Panc1 (cell line): ENCODE results near the gene FLRT1.

ENCODE experiments used
- POLR2AphosphoS5 ChIP-seq: IDR thresholded peaks from 2 replicates; pipeline ENCODE4 v1.6.1; 2012; ENCODE audit warnings: mild to moderate bottlenecking, low read depth, low read length, moderate library complexity
- TF ChIP-seq, protein P1 (sequence below): fragments of 450-650 bp; IDR thresholded peaks from 2 replicates; pipeline ENCODE4 v1.5.1; 2017; ENCODE audit warnings: mild to moderate bottlenecking
- TF ChIP-seq, protein P2 (sequence below), 2 experiments: IDR thresholded peaks; 2 replicates each; pipeline ENCODE4 v1.6.1; 2011 to 2012; ENCODE audit warnings: low read depth in 2 of 2, control low read depth in 1 of 2, low read length in 1 of 2, mild to moderate bottlenecking in 1 of 2, moderate library complexity in 1 of 2; ENCODE audit not compliant: insufficient read depth in 1 of 2

DNA sequence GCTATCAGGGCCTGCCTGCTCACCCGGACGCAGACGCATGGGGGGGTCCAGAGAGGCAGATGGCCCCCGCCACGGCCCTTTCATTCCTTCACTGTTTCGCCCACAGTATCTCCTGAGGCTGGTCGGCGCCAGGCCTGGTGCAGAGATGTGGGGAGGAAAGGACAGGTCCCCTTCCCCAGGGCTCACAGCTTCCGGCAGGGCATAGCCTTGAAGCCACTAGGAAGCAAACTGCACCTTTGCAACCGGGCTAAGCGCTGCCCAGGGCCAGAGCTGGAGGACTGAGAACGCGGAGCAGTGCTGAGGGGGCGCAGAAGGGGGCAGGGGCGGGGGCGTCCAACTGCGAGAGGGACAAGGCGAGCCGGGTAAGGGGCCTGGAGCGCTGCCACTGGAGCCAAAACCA lies 20.2 kb upstream of the FLRT1 start:
- TF ChIP-seq, protein P1, sequence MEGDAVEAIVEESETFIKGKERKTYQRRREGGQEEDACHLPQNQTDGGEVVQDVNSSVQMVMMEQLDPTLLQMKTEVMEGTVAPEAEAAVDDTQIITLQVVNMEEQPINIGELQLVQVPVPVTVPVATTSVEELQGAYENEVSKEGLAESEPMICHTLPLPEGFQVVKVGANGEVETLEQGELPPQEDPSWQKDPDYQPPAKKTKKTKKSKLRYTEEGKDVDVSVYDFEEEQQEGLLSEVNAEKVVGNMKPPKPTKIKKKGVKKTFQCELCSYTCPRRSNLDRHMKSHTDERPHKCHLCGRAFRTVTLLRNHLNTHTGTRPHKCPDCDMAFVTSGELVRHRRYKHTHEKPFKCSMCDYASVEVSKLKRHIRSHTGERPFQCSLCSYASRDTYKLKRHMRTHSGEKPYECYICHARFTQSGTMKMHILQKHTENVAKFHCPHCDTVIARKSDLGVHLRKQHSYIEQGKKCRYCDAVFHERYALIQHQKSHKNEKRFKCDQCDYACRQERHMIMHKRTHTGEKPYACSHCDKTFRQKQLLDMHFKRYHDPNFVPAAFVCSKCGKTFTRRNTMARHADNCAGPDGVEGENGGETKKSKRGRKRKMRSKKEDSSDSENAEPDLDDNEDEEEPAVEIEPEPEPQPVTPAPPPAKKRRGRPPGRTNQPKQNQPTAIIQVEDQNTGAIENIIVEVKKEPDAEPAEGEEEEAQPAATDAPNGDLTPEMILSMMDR = no peak
- no peak for TF ChIP-seq POLR2AphosphoS5
- TF ChIP-seq, protein P2, sequence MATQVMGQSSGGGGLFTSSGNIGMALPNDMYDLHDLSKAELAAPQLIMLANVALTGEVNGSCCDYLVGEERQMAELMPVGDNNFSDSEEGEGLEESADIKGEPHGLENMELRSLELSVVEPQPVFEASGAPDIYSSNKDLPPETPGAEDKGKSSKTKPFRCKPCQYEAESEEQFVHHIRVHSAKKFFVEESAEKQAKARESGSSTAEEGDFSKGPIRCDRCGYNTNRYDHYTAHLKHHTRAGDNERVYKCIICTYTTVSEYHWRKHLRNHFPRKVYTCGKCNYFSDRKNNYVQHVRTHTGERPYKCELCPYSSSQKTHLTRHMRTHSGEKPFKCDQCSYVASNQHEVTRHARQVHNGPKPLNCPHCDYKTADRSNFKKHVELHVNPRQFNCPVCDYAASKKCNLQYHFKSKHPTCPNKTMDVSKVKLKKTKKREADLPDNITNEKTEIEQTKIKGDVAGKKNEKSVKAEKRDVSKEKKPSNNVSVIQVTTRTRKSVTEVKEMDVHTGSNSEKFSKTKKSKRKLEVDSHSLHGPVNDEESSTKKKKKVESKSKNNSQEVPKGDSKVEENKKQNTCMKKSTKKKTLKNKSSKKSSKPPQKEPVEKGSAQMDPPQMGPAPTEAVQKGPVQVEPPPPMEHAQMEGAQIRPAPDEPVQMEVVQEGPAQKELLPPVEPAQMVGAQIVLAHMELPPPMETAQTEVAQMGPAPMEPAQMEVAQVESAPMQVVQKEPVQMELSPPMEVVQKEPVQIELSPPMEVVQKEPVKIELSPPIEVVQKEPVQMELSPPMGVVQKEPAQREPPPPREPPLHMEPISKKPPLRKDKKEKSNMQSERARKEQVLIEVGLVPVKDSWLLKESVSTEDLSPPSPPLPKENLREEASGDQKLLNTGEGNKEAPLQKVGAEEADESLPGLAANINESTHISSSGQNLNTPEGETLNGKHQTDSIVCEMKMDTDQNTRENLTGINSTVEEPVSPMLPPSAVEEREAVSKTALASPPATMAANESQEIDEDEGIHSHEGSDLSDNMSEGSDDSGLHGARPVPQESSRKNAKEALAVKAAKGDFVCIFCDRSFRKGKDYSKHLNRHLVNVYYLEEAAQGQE (IDR thresholded peaks at IDR 0.05; ENCODE audit: insufficient read depth in 1 of 2, low read depth in 2 of 2, low read length in 1 of 2) = no peak
